Activated CD8-positive, alpha-beta memory T cell treated with anti-CD3 and anti-CD28 coated beads, Interleukin-2, amount 50 U/mL, for 24 hours (primary cell): ENCODE results near the gene ABCG1.

ENCODE experiments used
- DNase-seq: peaks from one replicate; pipeline ENCODE4 v3.0.0-alpha.2; 2020; ENCODE audit errors: extremely low read depth

Gene ABCG1

GRCh38 chr21:42346441-42346840 lies 127.5 kb downstream of the ABCG1 start:
- no peak for DNase-seq
